Measurements from ENCODE around the gene NFKBIE. TPM values are rescaled to one million over a fixed set of nuclear protein-coding genes. Genes with fewer than 3 reads are reported as not detected.

Gene NFKBIE
- total RNA-seq, 1 experiment from 2014 or later = 32.7 TPM

GRCh38 chr6:44269178-44269920 lies 4.0 kb upstream of the NFKBIE start:
- Mint-ChIP-seq H3K27me3 (ENCODE audit: unreplicated experiment) (peaks cover 83% of the 10 kb centered on the region), H3K4me1 (ENCODE audit: low read depth, unreplicated experiment) (peaks cover 9% of the 10 kb centered on the region), H3K4me3 (ENCODE audit: low read depth, unreplicated experiment) (peak overlapping the region; percentile 32), H3K9me3 (ENCODE audit: low read depth, unreplicated experiment) (no peaks in the 10 kb centered on the region), H3K36me3 (ENCODE audit: insufficient read depth, unreplicated experiment) (peaks cover 26% of the 10 kb centered on the region), H3K27ac (ENCODE audit: unreplicated experiment) (no peak overlapping the region)
- CTCF ChIA-PET = interaction anchor here (1.4 to 3.9 kb wide), 3 partner anchors 35 to 69 kb away, joined by 4 to 53 read pairs (median 25); partner anchors contain the start of gene AARS2
- no TSS peak for BruUV-seq (replicated peaks)
- no peak for DNase-seq
- intact Hi-C loops (cut with micrococcal nuclease; ENCODE audit: unreplicated experiment) = loop anchor here (2.0 kb wide), 1 partner anchor 35 kb away; no protein-coding TSS in a partner anchor
- TF ChIP-seq CTCF (IDR thresholded peaks at IDR 0.05; ENCODE audit: unreplicated experiment) = no peak

- TF ChIP-seq CTCF (IDR thresholded peaks at IDR 0.05; ENCODE audit: unreplicated experiment) = peak; percentile 88
- peaks cover 38% of the 10 kb centered on the region for H3K36me3 Mint-ChIP-seq (ENCODE audit: insufficient read depth, unreplicated experiment)
- intact Hi-C loops (cut with micrococcal nuclease; ENCODE audit: unreplicated experiment) = loop anchor here (1.0 to 2.0 kb wide), 2 partner anchors 37 to 70 kb away; no protein-coding TSS in a partner anchor
- no peaks in the 10 kb centered on the region for H3K9me3 Mint-ChIP-seq (ENCODE audit: low read depth, unreplicated experiment)
- DNase-seq = peak; percentile 77
- peaks cover 71% of the 10 kb centered on the region for H3K27me3 Mint-ChIP-seq (ENCODE audit: unreplicated experiment)
- peaks cover 16% of the 10 kb centered on the region for H3K4me1 Mint-ChIP-seq (ENCODE audit: low read depth, unreplicated experiment)
- H3K4me3 Mint-ChIP-seq (ENCODE audit: low read depth, unreplicated experiment) = no peak overlapping the region
- CTCF ChIA-PET = interaction anchor here (0.5 to 3.9 kb wide), 15 partner anchors 16 to 787 kb away, joined by 3 to 53 read pairs (median 5); partner anchors contain the start of genes AARS2, CDC5L, MRPL14 and TMEM63B
- BruUV-seq (replicated peaks) = no TSS peak
- no peak overlapping the region for H3K27ac Mint-ChIP-seq (ENCODE audit: unreplicated experiment)
These were observed 2.8 kb upstream of the NFKBIE start for GRCh38 chr6:44268095-44268628.

GRCh38 chr6:44267252-44267651 lies 1.9 kb upstream of the NFKBIE start:
- intact Hi-C loops (cut with micrococcal nuclease; ENCODE audit: unreplicated experiment) = no loop called here
- no peak for TF ChIP-seq CTCF (IDR thresholded peaks at IDR 0.05; ENCODE audit: unreplicated experiment)
- H3K4me1 Mint-ChIP-seq (ENCODE audit: low read depth, unreplicated experiment) = peaks cover 25% of the 10 kb centered on the region
- no peak for DNase-seq
- BruUV-seq (replicated peaks) = no TSS peak
- H3K36me3 Mint-ChIP-seq (ENCODE audit: insufficient read depth, unreplicated experiment) = peaks cover 47% of the 10 kb centered on the region
- H3K27me3 Mint-ChIP-seq (ENCODE audit: unreplicated experiment) = peaks cover 62% of the 10 kb centered on the region
- H3K4me3 Mint-ChIP-seq (ENCODE audit: low read depth, unreplicated experiment) = no peak overlapping the region
- H3K9me3 Mint-ChIP-seq (ENCODE audit: low read depth, unreplicated experiment) = no peaks in the 10 kb centered on the region
- CTCF ChIA-PET = interaction anchor here (1.0 to 3.9 kb wide), 6 partner anchors 9 to 71 kb away, joined by 3 to 53 read pairs (median 8); no protein-coding TSS in a partner anchor
- H3K27ac Mint-ChIP-seq (ENCODE audit: unreplicated experiment) = no peak overlapping the region

GRCh38 chr6:44266347-44266746 lies 996 bp upstream of the NFKBIE start:
- BruUV-seq (replicated peaks) = no TSS peak
- Mint-ChIP-seq H3K27ac (ENCODE audit: unreplicated experiment) (no peak overlapping the region), H3K27me3 (ENCODE audit: unreplicated experiment) (peaks cover 53% of the 10 kb centered on the region), H3K4me1 (ENCODE audit: low read depth, unreplicated experiment) (peaks cover 31% of the 10 kb centered on the region), H3K36me3 (ENCODE audit: insufficient read depth, unreplicated experiment) (peaks cover 47% of the 10 kb centered on the region), H3K9me3 (ENCODE audit: low read depth, unreplicated experiment) (no peaks in the 10 kb centered on the region), H3K4me3 (ENCODE audit: low read depth, unreplicated experiment) (peak overlapping the region; percentile 98)
- intact Hi-C loops (cut with micrococcal nuclease; ENCODE audit: unreplicated experiment) = no loop called here
- TF ChIP-seq CTCF (IDR thresholded peaks at IDR 0.05; ENCODE audit: unreplicated experiment) = no peak
- no peak for DNase-seq
- CTCF ChIA-PET = interaction anchor here (0.8 to 3.9 kb wide), 3 partner anchors 10 to 72 kb away, joined by 3 to 53 read pairs (median 3); no protein-coding TSS in a partner anchor
